HG03196 (cell line): ENCODE measurements around the gene AIF1L.
"Not testable (repeated sequence)": the region's sequence is repeated elsewhere in the genome, so short reads cannot be mapped to it uniquely, and the experiment has no call there.

Experiments
- ATAC-seq: cut with Tn5 transposase; IDR thresholded peaks from one replicate; pipeline ENCODE4 v1.9.1; 2021; ENCODE audit not compliant: unreplicated experiment

The AIF1L gene

DNA sequence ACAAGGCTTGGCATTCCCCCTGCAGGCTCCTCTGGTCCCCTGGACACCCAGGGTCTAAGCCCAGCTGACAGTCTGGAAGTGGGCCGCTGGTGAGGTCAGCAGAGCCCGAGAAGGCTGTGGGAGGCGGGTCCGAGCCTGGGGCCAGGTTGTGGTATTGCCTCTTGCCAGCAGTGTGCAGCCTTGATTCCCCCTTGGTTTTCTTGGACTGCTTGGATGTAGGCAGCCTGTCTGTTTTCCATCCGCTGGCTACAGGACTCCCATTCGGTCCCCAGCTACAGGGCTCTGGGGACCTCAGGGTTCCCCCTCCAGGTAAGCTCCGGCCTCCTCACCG is 1.6 kb downstream of the AIF1L start:
- no peak for ATAC-seq

DNA sequence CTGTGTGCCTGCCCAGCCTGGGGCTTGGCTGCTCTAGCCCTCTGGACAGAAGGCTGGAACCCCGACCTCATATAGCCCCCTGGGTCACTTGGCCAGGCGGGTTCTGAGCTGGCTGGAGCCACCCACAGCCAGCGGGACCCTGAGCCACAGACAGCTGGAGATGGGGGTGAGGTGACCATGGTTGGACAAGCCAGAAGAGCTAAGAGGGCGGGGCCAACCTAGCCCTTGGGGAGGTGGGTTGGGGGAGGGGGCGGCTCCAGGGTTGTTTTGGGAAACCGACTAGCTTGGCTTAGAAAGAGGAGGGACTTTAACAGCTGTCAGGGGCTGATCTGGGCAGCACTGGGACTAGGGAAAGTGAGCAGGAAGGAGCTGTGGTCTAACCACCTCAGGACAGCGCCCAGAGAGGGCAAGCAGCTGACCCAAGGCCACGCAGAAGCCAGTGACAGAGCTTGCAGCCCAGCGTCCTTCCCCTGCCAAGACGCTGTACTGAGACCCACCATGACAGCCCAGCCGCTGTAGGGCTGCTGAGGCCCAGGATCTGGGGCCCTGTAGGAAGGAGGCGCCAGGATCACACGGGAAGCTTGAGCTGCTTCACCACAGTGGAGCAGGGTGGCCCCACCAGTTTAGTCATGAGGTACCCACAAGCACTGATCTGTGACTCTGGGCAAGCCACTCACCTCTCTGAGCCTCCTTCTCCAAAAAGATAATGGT is 2.2 kb downstream of the AIF1L start:
- no peak for ATAC-seq

DNA sequence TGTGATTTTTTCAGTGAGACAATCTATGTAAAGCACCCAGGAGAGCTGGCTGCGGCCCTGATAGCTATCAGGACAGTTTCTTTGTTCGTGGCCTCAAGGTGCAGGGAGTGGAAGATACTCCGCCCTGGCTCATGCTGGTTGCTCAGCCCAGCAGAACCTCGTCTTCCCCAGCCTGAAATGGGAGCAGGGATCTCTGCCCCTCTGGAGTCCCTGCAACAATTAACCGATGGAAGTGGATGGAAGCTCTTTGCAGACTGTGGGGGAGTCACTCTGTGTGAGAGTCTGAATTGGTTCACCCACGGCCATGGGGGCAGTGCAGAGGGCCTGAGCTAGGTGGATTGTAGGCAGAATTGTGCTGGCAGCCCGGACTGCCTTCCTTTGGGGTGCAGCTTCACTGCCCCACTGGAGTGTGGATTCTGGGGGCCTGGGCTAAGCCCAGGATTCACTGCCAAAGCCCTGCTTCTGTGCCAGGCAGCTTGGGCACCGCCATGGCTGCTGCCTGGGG is 2.8 kb downstream of the AIF1L start:
- no peak for ATAC-seq

DNA sequence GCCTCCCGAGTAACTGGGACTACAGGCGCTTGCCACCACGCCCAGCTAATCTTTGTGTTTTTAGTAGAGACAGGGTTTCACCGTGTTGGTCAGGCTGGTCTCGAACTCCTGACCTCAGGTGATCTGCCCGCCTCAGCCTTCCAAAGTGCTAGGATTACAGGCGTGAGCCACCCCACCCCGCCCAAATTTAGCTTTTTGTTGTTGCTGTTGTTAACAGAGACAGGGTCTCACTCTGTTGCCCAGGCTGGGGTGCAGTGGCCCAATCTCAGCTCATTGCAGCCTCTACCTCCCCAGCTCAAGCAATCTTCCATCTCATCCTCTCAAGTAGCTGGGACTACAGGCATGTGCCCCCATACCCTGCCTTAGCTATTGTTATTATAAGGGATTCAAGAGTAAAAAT is 3.5 kb downstream of the AIF1L start:
- not testable (repeated sequence) for ATAC-seq

DNA sequence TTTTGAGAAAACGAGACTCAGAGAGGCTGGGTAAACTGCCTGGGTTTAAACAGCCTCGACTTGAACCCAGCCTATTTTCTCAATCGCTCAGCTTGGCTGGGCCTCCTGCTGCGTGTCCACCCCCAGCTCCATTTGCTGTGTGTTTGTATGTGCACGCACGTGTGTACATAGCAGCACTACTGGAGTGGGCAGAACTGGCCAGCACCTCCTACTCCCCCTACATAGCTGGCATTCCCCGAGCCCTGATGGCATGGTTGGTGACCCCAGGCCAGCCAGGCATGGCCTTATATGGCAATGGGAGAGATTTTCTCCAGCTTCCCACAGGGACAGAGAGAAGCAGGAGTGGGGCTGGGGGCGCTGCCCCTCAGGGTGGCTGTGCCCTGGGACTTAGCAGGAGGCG is 4.1 kb downstream of the AIF1L start:
- no peak for ATAC-seq

DNA sequence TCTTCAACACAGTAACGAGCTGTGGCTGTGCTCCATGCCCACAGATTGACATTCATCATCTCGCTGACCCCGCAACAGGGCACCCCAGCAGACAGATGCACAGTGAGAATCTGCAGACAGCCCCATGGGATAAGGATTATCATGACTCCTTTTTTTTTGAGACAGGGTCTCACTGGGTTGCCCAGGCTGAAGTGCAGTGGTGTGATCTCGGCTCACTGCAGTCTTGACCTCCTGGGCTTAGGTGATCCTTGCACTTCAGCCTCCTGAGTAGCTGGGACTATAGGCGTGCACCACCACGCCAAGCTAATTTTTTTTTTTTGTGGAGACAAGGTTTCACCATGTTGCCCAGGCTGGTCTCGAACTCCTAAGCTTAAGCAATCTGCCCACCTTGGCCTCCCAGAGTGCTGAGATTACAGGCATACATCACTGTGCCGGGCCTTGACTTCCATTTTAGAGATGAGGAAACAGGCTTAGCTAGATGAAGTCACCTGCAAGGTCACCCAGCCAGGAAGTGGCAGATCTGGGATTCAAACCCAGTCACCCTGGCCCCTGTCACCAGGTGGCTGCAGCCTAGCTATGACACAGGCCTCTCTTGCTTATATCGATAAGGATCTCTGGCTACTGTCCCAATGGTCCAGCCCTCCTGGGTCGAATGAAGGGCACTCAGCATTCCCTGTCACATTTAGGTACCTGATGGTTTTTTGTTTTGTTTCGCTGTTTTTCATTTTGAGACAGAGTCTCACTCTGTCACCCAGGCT is 5.1 kb downstream of the AIF1L start:
- ATAC-seq = no peak

DNA sequence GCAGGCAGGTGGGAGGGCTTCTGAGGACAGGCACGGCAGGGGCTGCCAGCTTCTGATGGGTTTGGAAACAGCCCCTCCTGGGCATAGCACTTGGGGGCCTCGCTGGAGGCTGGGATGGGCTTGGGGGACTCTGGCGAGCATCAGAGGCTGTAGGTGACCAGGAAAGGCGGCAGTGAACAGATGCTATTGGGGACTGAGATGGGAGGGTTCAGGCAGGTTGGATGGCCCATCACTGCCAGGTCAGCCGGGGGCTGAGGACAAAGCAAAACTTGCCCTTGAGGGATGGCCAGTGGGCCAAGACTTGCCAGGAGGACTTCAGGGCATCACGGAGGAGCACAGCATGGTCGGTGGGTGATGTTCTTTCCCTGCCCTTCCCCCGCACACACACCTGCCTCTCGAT is 6.7 kb downstream of the AIF1L start:
- ATAC-seq = no peak

DNA sequence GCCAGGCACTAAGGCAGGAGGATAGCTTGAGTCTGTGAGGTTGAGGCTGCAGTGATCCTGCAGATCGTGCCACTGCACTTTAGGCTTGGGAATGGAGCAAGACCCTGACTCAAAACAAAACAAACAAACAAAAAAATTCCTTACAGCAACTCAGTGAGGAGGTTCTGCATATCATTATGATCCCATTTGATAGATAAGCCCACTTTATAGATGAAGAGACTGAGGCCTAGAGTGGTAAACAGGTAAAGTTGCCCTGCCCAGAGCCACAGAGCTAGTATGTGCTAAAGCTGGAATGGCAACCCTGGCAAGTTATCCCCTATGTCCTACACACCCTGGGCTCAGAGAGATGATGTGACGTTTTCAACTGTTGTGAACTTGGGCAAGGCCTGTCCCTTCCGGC is 7.2 kb downstream of the AIF1L start:
- ATAC-seq = no peak

DNA sequence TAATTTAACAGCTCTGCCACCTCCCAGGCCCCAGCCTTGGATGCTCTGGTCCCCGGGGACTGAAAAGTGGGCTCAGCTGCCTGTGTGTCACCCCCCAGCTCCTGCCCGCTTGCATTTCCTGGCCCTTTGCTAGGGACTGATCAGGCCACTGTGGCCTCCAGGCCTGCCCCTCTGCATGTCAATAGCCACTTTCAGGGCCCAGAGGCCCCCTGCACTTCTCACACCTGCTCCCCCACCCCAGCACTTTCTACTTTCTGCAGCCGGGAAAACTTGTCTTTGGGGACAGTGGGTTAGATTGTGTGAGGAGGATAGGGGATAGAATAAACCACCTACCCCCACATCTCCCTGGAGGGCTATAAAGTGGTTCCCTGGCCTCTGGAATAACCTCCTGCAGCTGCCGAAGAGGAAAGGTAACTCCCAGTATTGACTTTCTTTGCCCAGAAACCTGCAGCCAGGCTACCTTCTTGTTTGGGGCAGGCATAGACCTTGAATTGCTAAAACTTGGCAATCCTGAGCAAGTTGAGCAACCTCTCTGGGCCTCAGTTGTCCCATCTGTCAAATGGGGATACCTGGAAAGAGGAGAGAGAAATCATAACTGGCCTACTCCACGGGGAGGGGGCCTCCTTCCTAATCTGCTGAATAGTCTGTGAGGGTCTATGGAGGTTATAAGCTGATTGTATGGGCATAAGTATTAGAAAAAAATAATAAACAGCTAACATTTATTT is 7.8 kb downstream of the AIF1L start:
- no peak for ATAC-seq

DNA sequence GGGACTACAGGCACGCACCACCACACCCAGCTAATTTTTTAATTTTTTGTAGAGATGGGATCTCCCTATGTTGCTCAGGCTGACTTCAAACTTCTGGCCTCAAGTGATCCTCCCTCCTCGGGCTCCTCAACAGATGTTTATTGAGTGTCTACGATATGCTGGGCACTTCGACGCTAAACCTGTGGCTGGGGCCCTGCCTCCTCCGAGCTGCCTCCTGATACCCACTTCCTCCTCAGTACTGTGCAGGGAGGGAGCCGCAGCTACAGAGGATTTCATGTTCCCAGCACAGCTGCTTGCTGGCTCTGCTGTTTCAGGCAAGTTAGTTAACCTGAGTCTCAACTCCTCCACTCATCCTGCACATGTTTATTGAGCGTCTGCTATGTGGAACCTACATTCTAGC is 9.6 kb downstream of the AIF1L start:
- ATAC-seq = no peak

DNA sequence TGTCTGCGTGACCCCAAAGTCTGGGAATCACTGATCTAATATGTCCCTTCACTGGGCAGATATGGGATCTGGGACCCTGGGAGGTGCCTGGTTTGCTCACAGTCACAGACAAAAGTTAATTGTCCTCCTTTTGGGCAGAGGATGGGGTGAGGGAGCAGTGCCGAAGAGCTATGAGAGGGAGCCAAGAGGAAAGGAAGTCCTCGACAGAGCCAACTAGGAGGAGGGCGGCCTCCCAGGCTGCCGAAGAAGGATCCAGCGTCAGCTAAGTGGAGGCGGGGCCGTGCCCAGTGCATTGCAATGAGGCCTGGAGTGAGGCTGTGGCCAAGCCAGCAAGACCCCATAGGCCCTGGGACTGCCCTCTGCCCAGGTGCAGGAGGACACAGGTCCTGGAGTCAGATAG is 11.4 kb downstream of the AIF1L start:
- ATAC-seq = no peak

DNA sequence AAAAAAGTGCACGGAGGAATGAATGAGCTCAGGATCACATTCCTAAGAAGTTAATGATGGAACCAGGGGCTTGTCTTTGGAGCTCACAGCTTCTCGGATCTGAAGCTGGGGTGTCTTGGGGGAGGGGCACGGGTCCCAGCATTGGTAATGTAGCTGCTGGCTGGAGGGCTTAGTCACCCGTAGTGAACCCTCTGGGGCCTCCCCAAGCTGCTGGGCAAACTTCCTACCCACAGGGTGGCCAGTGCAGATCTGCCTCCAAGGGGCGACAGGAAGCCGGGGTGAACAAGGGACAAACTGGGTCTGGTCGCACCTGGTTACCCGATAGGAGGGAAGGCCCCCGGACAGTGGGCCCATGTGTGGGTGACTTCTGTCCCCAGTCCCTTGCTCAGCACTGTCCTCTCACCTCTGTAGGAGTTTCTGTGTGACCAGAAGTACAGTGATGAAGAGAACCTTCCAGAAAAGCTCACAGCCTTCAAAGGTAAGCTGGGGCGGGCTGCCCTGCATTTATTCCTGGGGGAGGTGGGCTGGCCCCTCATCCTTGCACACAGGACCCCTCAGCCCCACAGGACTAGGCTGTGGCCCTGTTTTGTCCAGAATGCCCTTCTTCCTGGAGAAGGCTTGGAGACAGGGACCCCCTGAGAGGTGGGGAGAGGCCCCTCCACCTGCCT is 15.0 kb downstream of the AIF1L start:
- ATAC-seq = no peak

DNA sequence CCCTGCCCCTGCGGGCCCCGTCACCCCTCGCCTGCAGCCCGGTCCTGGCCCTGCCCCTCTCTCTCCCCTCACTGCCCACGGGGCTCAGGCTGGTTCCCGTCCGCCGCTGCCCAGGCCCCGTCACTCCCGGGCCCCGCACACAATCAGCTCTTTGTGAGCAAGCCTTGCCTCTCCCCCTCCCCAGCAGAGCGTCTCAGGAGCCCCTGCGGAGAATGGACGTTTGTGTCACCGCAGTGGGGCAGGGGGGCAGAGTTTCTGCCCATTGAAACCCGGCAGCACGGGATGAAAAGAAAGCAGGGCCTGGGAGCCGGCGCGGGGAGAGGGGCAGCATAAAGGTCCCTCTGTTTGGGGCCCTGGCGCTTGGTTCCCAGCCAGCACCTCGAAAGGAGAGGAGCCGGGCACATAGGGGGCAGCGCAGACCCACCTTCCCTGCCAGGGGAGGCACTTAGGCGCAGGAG is 15.6 kb downstream of the AIF1L start:
- no peak for ATAC-seq

DNA sequence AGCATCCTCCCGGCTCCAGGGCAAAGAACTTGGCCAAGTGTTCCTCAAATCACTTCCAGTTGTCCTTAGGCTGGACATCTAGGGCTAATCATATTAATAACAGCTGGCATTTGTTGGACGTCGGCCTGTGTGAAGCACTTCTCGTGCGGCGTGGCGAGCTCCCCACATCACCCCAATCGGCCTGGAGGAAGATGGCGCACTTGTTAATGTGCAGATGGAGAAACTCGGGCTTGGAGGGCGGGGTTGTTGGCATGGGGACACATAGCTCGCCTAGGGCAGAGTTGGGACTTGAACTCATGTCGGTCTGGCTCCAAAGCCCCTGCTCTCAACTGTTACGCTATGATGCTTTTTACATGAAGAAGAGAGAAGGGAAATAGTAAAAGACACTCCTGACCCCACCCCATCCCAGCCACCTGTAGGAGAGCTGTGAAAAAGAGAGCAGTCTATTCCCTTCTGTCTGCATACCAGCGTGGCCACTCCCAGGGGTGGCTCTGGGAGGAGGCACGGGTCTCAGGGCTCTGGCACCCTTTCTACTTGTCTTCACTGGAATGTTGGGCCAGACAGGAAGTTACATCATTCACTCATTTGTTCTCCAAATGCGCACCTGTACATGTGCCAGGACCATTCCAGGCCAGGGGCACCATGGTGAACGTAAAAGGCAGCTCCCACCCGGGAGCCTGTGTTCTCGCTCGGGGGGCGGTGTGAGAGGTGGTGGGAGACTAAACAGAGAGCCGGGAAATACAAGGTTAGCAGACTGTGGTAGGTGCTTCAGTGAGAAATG is 16.2 kb downstream of the AIF1L start:
- ATAC-seq = no peak

DNA sequence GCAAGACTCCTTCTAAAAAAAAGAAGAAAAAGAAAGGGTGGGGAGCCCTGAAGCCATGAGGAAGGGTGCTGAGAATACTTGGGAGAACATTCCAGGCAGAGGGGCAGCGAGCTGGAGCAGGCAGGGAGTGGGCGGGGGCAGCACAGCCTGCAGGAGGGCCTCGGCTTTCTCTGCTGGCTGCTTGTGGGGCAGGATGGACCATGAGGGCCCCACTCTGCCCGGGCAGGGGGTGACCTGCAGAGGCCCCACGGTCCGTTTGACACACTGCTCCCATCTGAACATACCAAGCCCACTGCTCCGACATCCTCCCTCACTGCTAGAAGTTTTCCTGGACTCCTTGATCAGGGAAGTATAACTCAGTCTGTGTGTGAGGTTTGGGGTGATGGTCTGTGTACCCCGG is 17.3 kb downstream of the AIF1L start:
- no peak for ATAC-seq

DNA sequence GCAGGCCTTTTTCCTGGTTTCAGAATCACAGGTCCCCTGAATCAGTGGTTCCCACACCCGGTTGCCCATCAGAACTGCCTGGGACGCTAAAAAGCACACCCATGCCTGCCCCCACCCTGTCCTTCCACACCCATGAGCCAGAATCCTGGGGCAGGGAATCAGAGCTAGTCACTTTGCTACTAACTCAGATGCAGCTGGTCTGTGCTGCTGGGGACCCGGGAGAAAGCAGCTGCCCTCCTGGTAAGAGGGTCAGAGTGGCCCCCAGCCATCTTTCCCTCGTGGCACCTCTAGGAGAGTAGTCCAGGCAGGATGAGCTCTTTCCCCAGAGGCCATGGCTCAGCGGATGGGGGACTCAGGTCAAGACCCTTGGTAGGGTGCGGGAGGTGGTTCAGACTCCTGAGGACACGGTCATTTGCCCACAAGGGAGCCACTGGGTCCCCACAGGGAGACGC is 17.8 kb downstream of the AIF1L start:
- no peak for ATAC-seq

DNA sequence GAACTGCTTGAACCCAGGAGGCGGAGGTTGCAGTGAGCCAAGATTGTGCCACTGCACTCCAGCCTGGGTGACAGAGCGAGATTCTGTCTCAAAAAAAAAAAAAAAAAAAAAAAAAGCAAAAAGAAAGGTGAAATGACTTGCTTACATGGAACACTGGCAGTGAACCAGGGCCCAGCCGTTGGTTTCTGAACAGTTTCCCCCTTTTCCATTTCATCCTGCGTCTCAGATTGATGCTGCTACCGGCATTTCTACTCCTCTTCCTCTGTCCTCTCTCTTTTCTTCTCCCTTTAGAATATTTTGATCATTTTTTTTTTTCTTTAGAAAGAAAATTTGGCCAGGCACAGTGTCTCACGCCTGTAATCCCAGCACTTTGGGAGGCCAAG is 19.0 kb downstream of the AIF1L start:
- ATAC-seq = not testable (repeated sequence)

DNA sequence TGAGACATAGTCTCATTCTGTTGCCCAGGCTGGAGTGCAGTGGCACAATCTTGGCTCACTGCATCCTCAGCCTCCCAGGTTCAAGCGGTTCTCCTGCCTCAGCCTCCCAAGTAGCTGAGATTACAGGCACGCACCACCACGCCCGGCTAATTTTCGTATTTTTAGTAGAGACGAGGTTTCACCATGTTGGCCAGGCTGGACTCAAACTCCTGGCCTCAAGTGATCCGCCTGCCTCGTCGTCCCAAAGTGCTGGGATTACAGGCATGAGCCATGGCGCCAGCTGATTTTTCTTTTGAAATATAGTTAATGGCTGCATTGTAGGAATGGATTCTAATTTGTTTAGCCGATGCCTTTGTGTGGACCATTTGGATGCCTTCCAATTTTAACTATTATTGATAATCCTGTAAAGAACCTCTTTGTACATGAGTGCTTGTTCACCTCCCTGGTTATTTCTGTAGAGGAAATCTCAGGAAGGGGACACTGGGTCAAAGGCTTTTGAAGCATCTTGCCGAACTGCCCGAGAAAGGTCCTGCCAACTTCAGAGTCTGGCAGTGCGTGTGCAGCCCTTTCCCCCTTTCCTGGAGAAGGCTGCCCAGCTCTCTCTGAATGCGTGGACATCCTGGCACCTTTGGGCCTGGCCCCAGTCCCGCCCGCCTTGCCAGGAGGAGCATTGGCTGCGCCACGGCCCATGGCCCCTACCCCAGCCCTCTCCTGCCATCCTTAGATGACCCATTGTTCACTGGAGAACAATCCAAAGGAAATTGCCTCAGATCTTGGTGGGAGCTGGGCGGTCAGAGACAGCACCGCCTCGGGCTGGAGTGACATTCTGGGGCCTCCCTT is 20.2 kb downstream of the AIF1L start:
- ATAC-seq = no peak

DNA sequence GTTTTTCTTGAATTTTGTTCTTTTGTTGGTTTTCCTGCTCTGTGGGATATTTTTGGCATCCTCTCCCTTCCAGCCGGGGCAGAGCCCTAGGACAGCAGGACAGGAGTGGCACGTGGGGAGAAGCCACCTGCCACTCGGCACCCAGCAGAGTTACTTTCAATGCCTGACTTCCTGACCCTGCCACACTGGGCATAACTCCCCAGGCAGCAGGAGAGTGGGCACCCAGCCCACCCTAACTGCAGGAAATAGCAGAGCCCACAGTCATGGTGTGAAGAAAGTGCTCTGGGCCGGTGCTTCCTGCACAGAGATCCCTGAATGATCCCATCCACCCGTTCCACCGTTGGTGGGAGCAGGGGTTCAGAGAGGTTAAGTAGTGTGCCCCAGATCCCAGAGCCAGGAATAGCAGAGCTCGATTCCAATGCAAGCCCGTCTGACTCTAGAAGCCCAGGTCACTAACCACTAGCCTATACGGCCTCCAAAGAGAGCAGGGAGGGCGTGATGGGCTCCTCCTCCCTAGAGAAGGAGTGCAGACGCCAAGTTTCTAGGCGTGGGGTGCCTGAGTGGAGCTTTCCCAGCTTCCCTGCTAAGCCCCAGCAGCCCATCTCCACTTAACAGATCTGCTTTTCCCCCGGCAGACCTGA is 20.9 kb downstream of the AIF1L start:
- no peak for ATAC-seq
